GM06990 (cell line): ENCODE measurements around the gene SCUBE1.
A peak's percentile ranks its signal among the peaks of the same experiment; 100 is the strongest.

Experiments
- DNase-seq: peaks from one replicate; pipeline ENCODE4 v3.0.0-alpha.2; 2011; ENCODE audit not compliant: insufficient read length; ENCODE audit errors: extremely low read depth
- H3K27me3 ChIP-seq: replicated peaks from 2 replicates; pipeline ENCODE4 v1.6.0; 2011; ENCODE audit warnings: low read length; ENCODE audit not compliant: control insufficient read depth, insufficient read depth
- H3K36me3 ChIP-seq: 2 replicates; pipeline ENCODE4 v1.5.1; 2011; ENCODE audit warnings: low read length; ENCODE audit not compliant: control insufficient read depth, insufficient read depth
- H3K4me3 ChIP-seq: replicated peaks from 2 replicates; pipeline ENCODE4 v1.5.1; 2011; ENCODE audit warnings: low read depth, mild to moderate bottlenecking, control low read depth, low read length
- TF ChIP-seq, protein P1 (sequence below): IDR thresholded peaks from 2 replicates; pipeline ENCODE4 v1.5.1; 2011; ENCODE audit warnings: low read length, control low read depth, mild to moderate bottlenecking, inconsistent platforms; ENCODE audit not compliant: insufficient read depth, poor library complexity, severe bottlenecking

Gene SCUBE1

DNA sequence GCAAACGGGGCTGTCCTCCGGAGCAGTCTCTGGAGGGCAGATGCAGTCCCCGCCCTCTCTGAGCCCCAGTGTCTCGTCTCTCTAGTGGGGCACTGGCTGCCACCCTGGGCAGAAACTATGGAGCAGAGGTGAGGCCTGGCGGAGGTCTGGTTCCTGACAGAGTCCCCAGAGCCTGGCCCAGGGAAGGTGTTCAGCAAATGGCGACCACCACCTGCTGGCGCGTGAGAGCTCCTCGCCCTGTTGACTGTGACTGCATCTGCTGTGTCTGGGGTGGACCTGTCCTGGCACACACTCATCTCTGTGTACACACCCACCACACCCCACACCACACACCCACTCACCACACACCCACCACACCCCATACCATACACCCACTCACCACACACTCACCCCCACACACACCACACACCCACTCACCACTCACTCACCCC lies 137.9 kb downstream of the SCUBE1 start:
- DNase-seq: no peak
- TF ChIP-seq, protein P1, sequence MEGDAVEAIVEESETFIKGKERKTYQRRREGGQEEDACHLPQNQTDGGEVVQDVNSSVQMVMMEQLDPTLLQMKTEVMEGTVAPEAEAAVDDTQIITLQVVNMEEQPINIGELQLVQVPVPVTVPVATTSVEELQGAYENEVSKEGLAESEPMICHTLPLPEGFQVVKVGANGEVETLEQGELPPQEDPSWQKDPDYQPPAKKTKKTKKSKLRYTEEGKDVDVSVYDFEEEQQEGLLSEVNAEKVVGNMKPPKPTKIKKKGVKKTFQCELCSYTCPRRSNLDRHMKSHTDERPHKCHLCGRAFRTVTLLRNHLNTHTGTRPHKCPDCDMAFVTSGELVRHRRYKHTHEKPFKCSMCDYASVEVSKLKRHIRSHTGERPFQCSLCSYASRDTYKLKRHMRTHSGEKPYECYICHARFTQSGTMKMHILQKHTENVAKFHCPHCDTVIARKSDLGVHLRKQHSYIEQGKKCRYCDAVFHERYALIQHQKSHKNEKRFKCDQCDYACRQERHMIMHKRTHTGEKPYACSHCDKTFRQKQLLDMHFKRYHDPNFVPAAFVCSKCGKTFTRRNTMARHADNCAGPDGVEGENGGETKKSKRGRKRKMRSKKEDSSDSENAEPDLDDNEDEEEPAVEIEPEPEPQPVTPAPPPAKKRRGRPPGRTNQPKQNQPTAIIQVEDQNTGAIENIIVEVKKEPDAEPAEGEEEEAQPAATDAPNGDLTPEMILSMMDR: no peak

DNA sequence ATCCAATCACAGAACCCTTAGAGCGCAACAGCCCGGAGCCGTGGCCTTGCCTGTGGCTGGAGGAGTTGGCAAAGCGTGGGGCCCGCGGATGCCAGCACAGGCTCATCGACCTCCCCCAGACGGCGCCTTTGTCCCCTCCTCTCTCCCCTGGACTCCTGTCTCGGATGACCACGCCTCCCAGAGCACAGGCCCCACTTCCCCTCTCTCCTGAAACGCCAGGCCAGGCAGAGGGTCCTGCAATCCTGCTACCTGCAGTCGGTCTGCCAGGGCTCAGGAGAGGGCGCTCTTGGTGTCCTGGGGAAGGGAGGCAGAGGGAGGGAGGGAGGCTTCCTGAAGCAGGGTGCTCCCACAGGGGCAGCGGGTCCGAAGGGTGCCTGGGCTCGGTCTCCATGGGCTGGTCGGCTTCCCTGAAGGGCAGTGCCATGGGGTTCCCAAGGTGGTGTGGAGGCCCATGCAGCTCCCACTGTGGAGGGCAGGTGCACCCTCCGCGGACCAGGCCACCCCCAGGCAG lies 139.6 kb downstream of the SCUBE1 start:
- H3K36me3 ChIP-seq: no peaks in the 10 kb centered on the region
- H3K4me3 ChIP-seq: no peak overlapping the region
- TF ChIP-seq, protein P1: peak; percentile 6
- H3K27me3 ChIP-seq: no peaks in the 10 kb centered on the region; the same call in 1 of the 2 replicates
- no peak for DNase-seq

More for the DNA sequence above, 137.9 kb downstream of the SCUBE1 start:
- H3K4me3 ChIP-seq: no peak overlapping the region
- H3K36me3 ChIP-seq: no peaks in the 10 kb centered on the region
- no peaks in the 10 kb centered on the region; the same call in 1 of the 2 replicates for H3K27me3 ChIP-seq

DNA sequence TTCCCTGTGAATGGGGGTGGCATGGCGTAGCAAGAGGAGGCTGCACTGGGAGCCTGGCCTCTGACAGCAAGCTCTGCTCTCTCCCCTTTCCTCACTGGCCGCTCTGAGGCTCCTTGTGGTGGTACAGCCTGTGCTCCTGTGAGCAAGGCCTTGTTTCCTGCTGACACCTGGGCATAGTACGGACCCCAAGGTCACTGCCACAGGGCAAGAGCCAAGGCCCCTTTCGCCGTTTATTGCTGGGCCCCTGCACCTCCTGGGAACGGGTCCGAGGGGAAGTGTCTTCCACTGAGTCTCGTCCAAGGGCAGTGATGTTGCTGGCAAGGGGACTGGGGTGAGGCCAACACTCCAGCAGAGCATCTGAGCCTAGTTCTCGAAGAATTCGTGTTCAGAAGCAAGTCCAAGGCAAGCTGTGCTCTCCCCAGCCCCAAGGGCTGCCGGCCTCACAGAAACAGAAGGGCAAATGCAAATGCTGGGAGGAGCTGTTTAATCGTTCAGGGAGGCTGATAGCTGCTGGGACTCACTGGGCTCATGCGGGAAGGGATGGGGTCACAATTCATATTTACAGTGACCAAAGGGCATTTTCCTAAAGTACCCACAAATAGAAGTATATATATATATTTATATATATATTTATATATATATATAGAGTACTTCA lies 140.3 kb downstream of the SCUBE1 start:
- H3K4me3 ChIP-seq: no peak overlapping the region
- no peak for DNase-seq

DNA sequence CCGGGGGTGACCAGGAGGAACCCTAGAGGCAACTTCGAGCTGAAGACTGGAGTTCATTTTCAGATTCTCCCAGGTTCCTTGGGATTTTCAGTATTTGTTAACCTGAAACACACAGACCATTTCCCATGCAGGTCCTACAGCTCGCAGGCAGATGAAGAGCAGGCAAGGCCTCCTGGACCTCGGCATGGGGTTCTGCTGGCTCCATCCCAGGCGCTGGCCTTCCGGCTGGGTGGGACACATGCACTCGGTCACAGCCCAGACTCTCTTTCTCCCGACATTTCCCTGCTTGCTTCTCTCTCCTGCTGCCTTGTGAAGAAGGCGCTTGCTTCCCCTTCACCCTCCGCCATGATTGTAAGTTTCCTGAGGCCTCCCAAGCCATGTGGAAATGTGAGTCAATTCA lies 140.8 kb downstream of the SCUBE1 start:
- H3K27me3 ChIP-seq: no peaks in the 10 kb centered on the region; the same call in 1 of the 2 replicates
- TF ChIP-seq, protein P1: no peak
- no peak overlapping the region for H3K4me3 ChIP-seq
- no peaks in the 10 kb centered on the region for H3K36me3 ChIP-seq
- DNase-seq: no peak

More for the DNA sequence above, 140.3 kb downstream of the SCUBE1 start:
- Histone ChIP-seq H3K36me3 (no peaks in the 10 kb centered on the region), H3K27me3 (no peaks in the 10 kb centered on the region; the same call in 1 of the 2 replicates)
- TF ChIP-seq, protein P1: no peak

DNA sequence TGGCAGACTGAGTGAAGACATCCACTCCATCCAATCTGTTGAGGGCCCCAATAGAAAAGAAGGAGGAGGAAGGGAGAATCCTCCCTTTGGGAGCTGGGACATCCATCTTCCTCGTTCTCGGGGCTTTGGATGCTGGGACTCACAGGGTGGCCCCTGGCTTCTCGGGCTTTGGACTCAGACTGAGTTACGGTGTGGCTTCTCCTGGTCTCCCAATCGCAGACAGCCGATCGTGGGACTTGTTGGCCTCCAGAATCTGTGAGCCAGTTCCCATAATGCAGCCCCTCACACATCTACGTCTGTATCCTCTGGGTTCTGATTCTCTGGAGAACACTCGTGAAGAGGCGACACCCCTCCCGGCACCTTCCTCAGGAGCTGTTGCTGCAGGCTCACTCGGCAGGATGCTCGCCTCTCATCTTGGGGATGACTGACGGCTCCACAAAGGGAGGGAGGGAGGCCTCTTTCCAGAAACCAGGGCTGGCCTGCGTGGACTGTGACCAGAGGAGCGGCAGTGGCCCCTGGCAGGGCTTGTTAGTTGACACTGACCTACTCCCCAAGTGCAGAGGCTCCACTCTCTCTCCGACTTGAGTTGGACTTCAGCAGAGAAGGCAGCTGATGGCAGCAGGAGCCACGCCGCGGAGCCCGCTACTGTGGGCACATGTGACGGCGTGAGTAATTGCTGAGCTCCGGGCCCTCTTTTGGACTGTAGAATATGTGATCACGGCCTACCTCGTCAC lies 141.5 kb downstream of the SCUBE1 start:
- no peaks in the 10 kb centered on the region for H3K36me3 ChIP-seq
- no peaks in the 10 kb centered on the region for H3K27me3 ChIP-seq
- TF ChIP-seq, protein P1: no peak
- no peak overlapping the region for H3K4me3 ChIP-seq
- DNase-seq: no peak
